Upper lobe of right lung (tissue), 1 donor: Measurements from ENCODE around the gene PKP3. TPM values are rescaled to one million over a fixed set of nuclear protein-coding genes. Genes with fewer than 3 reads are reported as not detected.

Source experiments
- ATAC-seq: fragments of 200-7000 bp; cut with Tn5 transposase; one replicate; pipeline ENCODE4 v1.9.1; 2020; ENCODE audit warnings: mild to moderate bottlenecking, moderate library complexity
- DNase-seq: peaks from one replicate; pipeline ENCODE4 v3.0.0-alpha.2; 2020
- H3K27ac ChIP-seq: fragments of 200-600 bp; one replicate; pipeline ENCODE4 v1.8.0; 2022
- H3K27me3 ChIP-seq: fragments of 200-600 bp; one replicate; pipeline ENCODE4 v1.8.0; 2022; ENCODE audit warnings: mild to moderate bottlenecking
- H3K36me3 ChIP-seq: fragments of 200-600 bp; one replicate; pipeline ENCODE4 v1.8.0; 2022
- H3K4me1 ChIP-seq: fragments of 200-600 bp; one replicate; pipeline ENCODE4 v1.8.0; 2022
- H3K4me3 ChIP-seq: fragments of 200-600 bp; one replicate; pipeline ENCODE4 v1.8.0; 2022; ENCODE audit warnings: mild to moderate bottlenecking
- H3K9me3 ChIP-seq: fragments of 200-600 bp; one replicate; pipeline ENCODE4 v1.8.0; 2022
- CTCF ChIP-seq: fragments of 200-600 bp; IDR thresholded peaks from one replicate; pipeline ENCODE4 v1.8.0; 2022; ENCODE audit warnings: antibody characterized with exemption
- intact Hi-C: fragments of 100-400 bp; cut with DNase I; formaldehyde crosslinking; loops from one replicate; pipeline ENCODE4 v1.11.0; 2022
- total RNA-seq: library from RNA; stranded (reverse); fragmentation: NEBNext Ultra II Directional; extraction: Animal tissue kit (Norgen Biotek cat#: 25700); gene quantifications from one replicate; pipeline ENCODE4 v1.2.1, GENCODE V29; 2021
- donor health status: DM: no; HTN: yes; CAD: no; lungs with severe emphysema.

PKP3 gene
- total RNA-seq, 1 donor from 2014 or later = 40.4 TPM

GRCh38 chr11:412641-413119, 18.7 kb downstream of the PKP3 start:
- no peak for DNase-seq
- peak overlapping the region; percentile 10 for H3K4me3 ChIP-seq
- H3K4me1 ChIP-seq = peaks cover 21% of the 10 kb centered on the region
- H3K9me3 ChIP-seq = no peaks in the 10 kb centered on the region
- no peak overlapping the region for H3K27ac ChIP-seq
- intact Hi-C loops = no loop called here
- H3K27me3 ChIP-seq = no peaks in the 10 kb centered on the region
- no peak for ATAC-seq
- TF ChIP-seq CTCF = no peak
- no peaks in the 10 kb centered on the region for H3K36me3 ChIP-seq

DNA sequence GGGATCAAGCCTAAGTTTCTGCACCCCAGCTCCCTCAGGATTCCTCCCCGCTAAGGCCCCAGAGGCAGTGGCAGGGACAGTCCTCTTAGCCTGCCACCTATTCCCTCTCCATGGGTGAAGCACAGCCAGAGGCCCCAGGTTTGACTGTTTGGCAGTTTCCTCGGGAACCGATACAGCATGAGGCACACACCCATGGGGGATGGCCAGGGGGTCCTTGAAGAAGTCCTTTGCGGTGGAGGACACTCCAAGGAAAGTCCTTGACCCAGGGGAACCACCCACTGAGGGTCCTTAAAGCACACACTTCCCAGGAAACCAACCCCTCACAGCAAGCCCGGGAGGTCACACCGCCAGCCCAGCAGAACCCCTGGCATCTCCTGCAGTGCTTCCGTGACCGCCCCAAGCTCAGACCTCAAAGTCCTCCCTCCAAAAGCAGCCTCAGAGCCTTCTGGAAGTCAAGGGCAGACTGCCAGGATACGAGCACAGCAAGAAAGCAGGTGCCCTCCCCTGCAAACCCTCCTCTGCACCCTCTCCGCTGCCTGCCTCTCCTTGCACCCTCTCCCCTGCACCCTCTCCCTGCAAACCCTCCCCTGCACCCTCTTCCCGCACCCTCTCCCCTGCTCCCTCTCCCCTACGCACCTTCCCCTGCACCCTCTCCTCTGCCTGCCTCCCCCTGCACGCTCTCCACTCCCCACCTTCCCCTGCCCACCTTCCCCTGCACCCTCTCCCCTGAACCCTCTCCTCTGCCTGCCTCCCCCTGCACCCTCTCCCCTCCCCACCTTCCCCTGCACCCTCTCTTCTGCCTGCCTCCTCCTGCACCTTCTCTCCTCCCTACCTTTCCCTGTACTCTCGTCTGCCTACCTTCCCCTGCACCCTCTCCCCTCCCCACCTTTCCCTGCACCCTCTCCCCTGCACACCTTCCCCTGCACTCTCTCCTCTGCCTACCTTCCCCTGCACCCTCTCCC, 19.4 kb downstream of the PKP3 start:
- TF ChIP-seq CTCF = no peak
- Histone ChIP-seq H3K4me1 (peaks cover 22% of the 10 kb centered on the region), H3K4me3 (peak overlapping the region; percentile 10), H3K27me3 (no peaks in the 10 kb centered on the region), H3K27ac (no peak overlapping the region), H3K36me3 (no peaks in the 10 kb centered on the region), H3K9me3 (no peaks in the 10 kb centered on the region)
- intact Hi-C loops = no loop called here
- ATAC-seq (no peak), DNase-seq (no peak)

GRCh38 chr11:414318-414857, 20.4 kb downstream of the PKP3 start:
- H3K9me3 ChIP-seq = no peaks in the 10 kb centered on the region
- H3K4me1 ChIP-seq = peaks cover 22% of the 10 kb centered on the region
- ATAC-seq (no peak), DNase-seq (no peak)
- no peaks in the 10 kb centered on the region for H3K27me3 ChIP-seq
- intact Hi-C loops = no loop called here
- peak overlapping the region; percentile 57 for H3K4me3 ChIP-seq
- H3K27ac ChIP-seq = peak overlapping the region; percentile 74
- TF ChIP-seq CTCF = no peak
- no peaks in the 10 kb centered on the region for H3K36me3 ChIP-seq

- H3K9me3 ChIP-seq = no peaks in the 10 kb centered on the region
- intact Hi-C loops = no loop called here
- peaks cover 22% of the 10 kb centered on the region for H3K4me1 ChIP-seq
- TF ChIP-seq CTCF = no peak
- peak overlapping the region; percentile 69 for H3K4me3 ChIP-seq
- no peak for ATAC-seq
- DNase-seq = no peak
- no peaks in the 10 kb centered on the region for H3K36me3 ChIP-seq
- no peaks in the 10 kb centered on the region for H3K27me3 ChIP-seq
- H3K27ac ChIP-seq = peak overlapping the region; percentile 92
These were observed 21.6 kb downstream of the PKP3 start for GRCh38 chr11:415640-416041.

GRCh38 chr11:416051-416756, 22.2 kb downstream of the PKP3 start:
- Histone ChIP-seq H3K36me3 (no peaks in the 10 kb centered on the region), H3K4me1 (peaks cover 22% of the 10 kb centered on the region), H3K4me3 (peak overlapping the region; percentile 69), H3K27me3 (no peaks in the 10 kb centered on the region), H3K27ac (peak overlapping the region; percentile 92), H3K9me3 (no peaks in the 10 kb centered on the region)
- TF ChIP-seq CTCF = no peak
- ATAC-seq (no peak), DNase-seq (no peak)
- intact Hi-C loops = no loop called here
